GM23338 (cell line): Measurements from ENCODE around the gene DUS2. TPM values are rescaled to one million over a fixed set of nuclear protein-coding genes. Genes with fewer than 3 reads are reported as not detected.

ENCODE experiments used
- ATAC-seq: fragments of 200-7000 bp; cut with Tn5 transposase; 3 replicates; pipeline ENCODE4 v1.9.1; 2020
- DNase-seq: peaks from one replicate; pipeline ENCODE4 v3.0.0-alpha.2; 2015; ENCODE audit warnings: low spot score
- H2AFZ ChIP-seq: fragments of 200-600 bp; sonication (generic); 2 replicates; pipeline ENCODE4 v1.8.0; 2016; ENCODE audit warnings: antibody characterized with exemption, mild to moderate bottlenecking, moderate library complexity
- H3F3A ChIP-seq: fragments of 200-600 bp; sonication (generic); replicated peaks from 2 replicates; pipeline ENCODE4 v1.8.0; 2017; ENCODE audit warnings: antibody characterized with exemption, mixed run types, low read depth
- H3K27ac ChIP-seq: fragments of 200-600 bp; sonication (generic); 2 replicates; pipeline ENCODE4 v1.6.1; 2016; ENCODE audit warnings: low read depth
- H3K27me3 ChIP-seq: fragments of 200-600 bp; sonication (generic); 2 replicates; pipeline ENCODE4 v1.8.0; 2016; ENCODE audit warnings: mild to moderate bottlenecking, mixed run types, moderate library complexity; ENCODE audit not compliant: insufficient read depth
- H3K36me3 ChIP-seq: fragments of 200-600 bp; sonication (generic); 2 replicates; pipeline ENCODE4 v1.8.0; 2016; ENCODE audit warnings: mild to moderate bottlenecking; ENCODE audit not compliant: insufficient read depth
- H3K4me1 ChIP-seq: fragments of 200-600 bp; sonication (generic); 2 replicates; pipeline ENCODE4 v1.8.0; 2016; ENCODE audit warnings: mild to moderate bottlenecking, moderate library complexity; ENCODE audit not compliant: insufficient read depth
- H3K4me2 ChIP-seq: fragments of 200-600 bp; sonication (generic); 2 replicates; pipeline ENCODE4 v1.7.1; 2017; ENCODE audit warnings: mixed run types
- H3K4me3 ChIP-seq: fragments of 200-600 bp; sonication (generic); 2 replicates; pipeline ENCODE4 v1.6.1; 2016; ENCODE audit warnings: mixed run types
- H3K79me2 ChIP-seq: fragments of 200-600 bp; sonication (generic); replicated peaks from 2 replicates; pipeline ENCODE4 v1.8.0; 2017; ENCODE audit warnings: mild to moderate bottlenecking; ENCODE audit not compliant: insufficient read depth
- H3K9me2 ChIP-seq: fragments of 200-600 bp; sonication (generic); 2 replicates; pipeline ENCODE4 v1.8.0; 2017; ENCODE audit not compliant: insufficient read depth
- H4K20me1 ChIP-seq: fragments of 200-600 bp; sonication (generic); replicated peaks from 2 replicates; pipeline ENCODE4 v1.8.0; 2017; ENCODE audit warnings: mild to moderate bottlenecking; ENCODE audit not compliant: insufficient read depth
- H3K27ac Mint-ChIP-seq: 2 replicates; pipeline ENCODE4 v1.8.0; 2020; ENCODE audit warnings: inconsistent platforms, mild to moderate bottlenecking, moderate library complexity, mixed read lengths
- H3K27me3 Mint-ChIP-seq: 3 replicates; pipeline ENCODE4 v1.8.0; 2022; ENCODE audit warnings: low read depth, mild to moderate bottlenecking, moderate library complexity, mixed read lengths, inconsistent platforms; ENCODE audit not compliant: insufficient read depth, poor library complexity
- H3K36me3 Mint-ChIP-seq: 3 replicates; pipeline ENCODE4 v1.8.0; 2021; ENCODE audit warnings: low read depth, mild to moderate bottlenecking, inconsistent platforms, moderate library complexity, mixed read lengths
- H3K4me1 Mint-ChIP-seq: 3 replicates; pipeline ENCODE4 v1.8.0; 2020; ENCODE audit warnings: mild to moderate bottlenecking, inconsistent platforms, mixed read lengths
- H3K4me3 Mint-ChIP-seq: 3 replicates; pipeline ENCODE4 v1.8.0; 2021; ENCODE audit warnings: moderate library complexity, mild to moderate bottlenecking, inconsistent platforms, mixed read lengths
- H3K9me3 Mint-ChIP-seq: 3 replicates; pipeline ENCODE4 v1.8.0; 2020; ENCODE audit warnings: moderate library complexity, mild to moderate bottlenecking, inconsistent platforms, mixed read lengths
- CREB1 ChIP-seq: fragments of 250-450 bp; sonication (Bioruptor Pico); IDR thresholded peaks from 2 replicates; pipeline ENCODE4 v1.5.0; 2020; ENCODE audit warnings: low read depth, mild to moderate bottlenecking, moderate library complexity
- EZH2 ChIP-seq: fragments of 200-600 bp; sonication (generic); IDR thresholded peaks from one replicate; pipeline ENCODE4 v1.8.0; 2017; ENCODE audit warnings: antibody characterized with exemption, mild to moderate bottlenecking, low read depth; ENCODE audit not compliant: unreplicated experiment
- EZH2phosphoT487 ChIP-seq: fragments of 200-600 bp; sonication (generic); IDR thresholded peaks from one replicate; pipeline ENCODE4 v1.8.1; 2018; ENCODE audit warnings: antibody characterized with exemption; ENCODE audit not compliant: unreplicated experiment
- REST ChIP-seq: IDR thresholded peaks from one replicate; pipeline ENCODE4 v1.6.1; 2018; ENCODE audit warnings: antibody characterized with exemption; ENCODE audit not compliant: unreplicated experiment
- ZNF114 ChIP-seq: fragments of 250-450 bp; sonication (Bioruptor Pico); IDR thresholded peaks from 2 replicates; pipeline ENCODE4 v1.5.0; 2020; ENCODE audit warnings: mild to moderate bottlenecking, moderate library complexity
- ZNF331 ChIP-seq: fragments of 250-450 bp; sonication (Bioruptor Pico); IDR thresholded peaks from 2 replicates; pipeline ENCODE4 v1.5.0; 2020; ENCODE audit warnings: low read depth, mild to moderate bottlenecking, moderate library complexity
- polyA plus RNA-seq: library from polyadenylated mRNA; unstranded; fragments of >200 nt; fragmentation: Nextera tagmentation; extraction: Ambion mirVana; gene quantifications from 2 replicates; pipeline ENCODE4 v1.2.1, GENCODE V29; 2016
- total RNA-seq: library from RNA; depleted of rRNA; stranded (reverse); fragments of >200 nt; shearing (Covaris generic); gene quantifications from 2 replicates; pipeline ENCODE4 v1.2.3, GENCODE V29; 2014
- TF ChIP-seq, protein P1 (sequence below): fragments of 250-450 bp; sonication (Bioruptor Pico); IDR thresholded peaks from 2 replicates; pipeline ENCODE4 v1.5.0; 2020; ENCODE audit warnings: mild to moderate bottlenecking, moderate library complexity

Gene DUS2
- total and polyA plus RNA-seq, 2 experiments from 2014 or later: 13.3 to 26.4 TPM

DNA sequence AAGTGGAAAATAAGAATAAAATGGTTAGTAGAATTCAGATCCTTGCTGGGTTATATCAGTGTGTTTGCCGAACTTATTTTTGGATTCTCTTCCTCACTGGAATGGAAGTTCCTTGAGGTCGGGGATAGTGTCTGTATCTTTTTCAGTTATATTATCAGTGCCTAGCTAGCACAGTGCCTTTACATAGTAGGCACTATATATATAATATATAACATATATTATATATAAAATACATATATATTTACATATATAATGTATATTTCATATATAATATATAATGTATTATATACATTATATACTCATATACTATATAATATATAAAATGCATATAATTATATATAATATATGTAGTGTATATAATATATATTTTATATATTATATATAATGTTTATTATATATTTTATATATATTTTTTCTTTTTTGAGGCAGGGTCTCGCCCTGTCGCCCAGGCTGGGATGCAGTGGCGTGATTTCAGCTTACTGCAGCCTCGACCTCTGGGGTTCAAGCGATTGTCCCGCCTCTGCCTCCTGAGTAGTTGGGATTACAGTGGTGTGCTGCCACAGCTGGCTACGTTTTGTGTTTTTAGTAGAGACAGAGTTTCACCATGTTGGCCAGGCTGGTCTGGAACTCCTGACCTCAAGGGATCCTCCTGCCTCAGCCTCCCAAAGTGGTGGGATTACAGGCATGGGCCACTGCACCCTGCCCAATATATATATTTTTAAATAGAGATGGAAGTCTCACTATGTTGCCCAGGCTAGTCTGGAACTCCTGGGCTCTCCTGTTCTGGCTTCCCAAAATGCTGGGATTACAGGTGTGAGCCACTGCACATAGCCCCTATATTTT, 65.3 kb downstream of the DUS2 start:
- H3K27ac Mint-ChIP-seq: no peak overlapping the region
- H3K9me3 Mint-ChIP-seq: no peaks in the 10 kb centered on the region
- no peaks in the 10 kb centered on the region; the same call in 2 of the 3 replicates for H3K36me3 Mint-ChIP-seq
- peaks cover 32% of the 10 kb centered on the region for H4K20me1 ChIP-seq
- DNase-seq (no peak), ATAC-seq (no peak)
- H3K9me2 ChIP-seq: no peaks in the 10 kb centered on the region
- H3K27ac ChIP-seq: no peak overlapping the region
- H3K36me3 ChIP-seq: no peaks in the 10 kb centered on the region
- H3K79me2 ChIP-seq: peaks cover 77% of the 10 kb centered on the region
- peaks cover 9% of the 10 kb centered on the region for H3F3A ChIP-seq
- no peak overlapping the region for H3K4me3 ChIP-seq
- H3K27me3 Mint-ChIP-seq: peaks cover 3% of the 10 kb centered on the region
- H3K4me1 Mint-ChIP-seq: peaks cover 33% of the 10 kb centered on the region
- no peak overlapping the region for H2AFZ ChIP-seq
- TF ChIP-seq EZH2: no peak
- TF ChIP-seq, protein P1, sequence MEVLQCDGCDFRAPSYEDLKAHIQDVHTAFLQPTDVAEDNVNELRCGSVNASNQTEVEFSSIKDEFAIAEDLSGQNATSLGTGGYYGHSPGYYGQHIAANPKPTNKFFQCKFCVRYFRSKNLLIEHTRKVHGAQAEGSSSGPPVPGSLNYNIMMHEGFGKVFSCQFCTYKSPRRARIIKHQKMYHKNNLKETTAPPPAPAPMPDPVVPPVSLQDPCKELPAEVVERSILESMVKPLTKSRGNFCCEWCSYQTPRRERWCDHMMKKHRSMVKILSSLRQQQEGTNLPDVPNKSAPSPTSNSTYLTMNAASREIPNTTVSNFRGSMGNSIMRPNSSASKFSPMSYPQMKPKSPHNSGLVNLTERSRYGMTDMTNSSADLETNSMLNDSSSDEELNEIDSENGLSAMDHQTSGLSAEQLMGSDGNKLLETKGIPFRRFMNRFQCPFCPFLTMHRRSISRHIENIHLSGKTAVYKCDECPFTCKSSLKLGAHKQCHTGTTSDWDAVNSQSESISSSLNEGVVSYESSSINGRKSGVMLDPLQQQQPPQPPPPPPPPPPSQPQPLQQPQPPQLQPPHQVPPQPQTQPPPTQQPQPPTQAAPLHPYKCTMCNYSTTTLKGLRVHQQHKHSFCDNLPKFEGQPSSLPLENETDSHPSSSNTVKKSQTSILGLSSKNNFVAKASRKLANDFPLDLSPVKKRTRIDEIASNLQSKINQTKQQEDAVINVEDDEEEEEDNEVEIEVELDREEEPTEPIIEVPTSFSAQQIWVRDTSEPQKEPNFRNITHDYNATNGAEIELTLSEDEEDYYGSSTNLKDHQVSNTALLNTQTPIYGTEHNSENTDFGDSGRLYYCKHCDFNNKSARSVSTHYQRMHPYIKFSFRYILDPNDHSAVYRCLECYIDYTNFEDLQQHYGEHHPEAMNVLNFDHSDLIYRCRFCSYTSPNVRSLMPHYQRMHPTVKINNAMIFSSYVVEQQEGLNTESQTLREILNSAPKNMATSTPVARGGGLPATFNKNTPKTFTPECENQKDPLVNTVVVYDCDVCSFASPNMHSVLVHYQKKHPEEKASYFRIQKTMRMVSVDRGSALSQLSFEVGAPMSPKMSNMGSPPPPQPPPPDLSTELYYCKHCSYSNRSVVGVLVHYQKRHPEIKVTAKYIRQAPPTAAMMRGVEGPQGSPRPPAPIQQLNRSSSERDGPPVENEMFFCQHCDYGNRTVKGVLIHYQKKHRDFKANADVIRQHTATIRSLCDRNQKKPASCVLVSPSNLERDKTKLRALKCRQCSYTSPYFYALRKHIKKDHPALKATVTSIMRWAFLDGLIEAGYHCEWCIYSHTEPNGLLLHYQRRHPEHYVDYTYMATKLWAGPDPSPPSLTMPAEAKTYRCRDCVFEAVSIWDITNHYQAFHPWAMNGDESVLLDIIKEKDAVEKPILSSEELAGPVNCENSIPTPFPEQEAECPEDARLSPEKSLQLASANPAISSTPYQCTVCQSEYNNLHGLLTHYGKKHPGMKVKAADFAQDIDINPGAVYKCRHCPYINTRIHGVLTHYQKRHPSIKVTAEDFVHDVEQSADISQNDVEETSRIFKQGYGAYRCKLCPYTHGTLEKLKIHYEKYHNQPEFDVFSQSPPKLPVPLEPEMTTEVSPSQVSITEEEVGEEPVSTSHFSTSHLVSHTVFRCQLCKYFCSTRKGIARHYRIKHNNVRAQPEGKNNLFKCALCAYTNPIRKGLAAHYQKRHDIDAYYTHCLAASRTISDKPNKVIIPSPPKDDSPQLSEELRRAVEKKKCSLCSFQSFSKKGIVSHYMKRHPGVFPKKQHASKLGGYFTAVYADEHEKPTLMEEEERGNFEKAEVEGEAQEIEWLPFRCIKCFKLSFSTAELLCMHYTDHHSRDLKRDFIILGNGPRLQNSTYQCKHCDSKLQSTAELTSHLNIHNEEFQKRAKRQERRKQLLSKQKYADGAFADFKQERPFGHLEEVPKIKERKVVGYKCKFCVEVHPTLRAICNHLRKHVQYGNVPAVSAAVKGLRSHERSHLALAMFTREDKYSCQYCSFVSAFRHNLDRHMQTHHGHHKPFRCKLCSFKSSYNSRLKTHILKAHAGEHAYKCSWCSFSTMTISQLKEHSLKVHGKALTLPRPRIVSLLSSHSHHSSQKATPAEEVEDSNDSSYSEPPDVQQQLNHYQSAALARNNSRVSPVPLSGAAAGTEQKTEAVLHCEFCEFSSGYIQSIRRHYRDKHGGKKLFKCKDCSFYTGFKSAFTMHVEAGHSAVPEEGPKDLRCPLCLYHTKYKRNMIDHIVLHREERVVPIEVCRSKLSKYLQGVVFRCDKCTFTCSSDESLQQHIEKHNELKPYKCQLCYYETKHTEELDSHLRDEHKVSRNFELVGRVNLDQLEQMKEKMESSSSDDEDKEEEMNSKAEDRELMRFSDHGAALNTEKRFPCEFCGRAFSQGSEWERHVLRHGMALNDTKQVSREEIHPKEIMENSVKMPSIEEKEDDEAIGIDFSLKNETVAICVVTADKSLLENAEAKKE (CRISPR knock-in tag): no peak
- no peak overlapping the region for H3K4me3 Mint-ChIP-seq
- H3K4me2 ChIP-seq: no peak overlapping the region
- peaks cover 21% of the 10 kb centered on the region for H3K4me1 ChIP-seq
- no peaks in the 10 kb centered on the region for H3K27me3 ChIP-seq

DNA sequence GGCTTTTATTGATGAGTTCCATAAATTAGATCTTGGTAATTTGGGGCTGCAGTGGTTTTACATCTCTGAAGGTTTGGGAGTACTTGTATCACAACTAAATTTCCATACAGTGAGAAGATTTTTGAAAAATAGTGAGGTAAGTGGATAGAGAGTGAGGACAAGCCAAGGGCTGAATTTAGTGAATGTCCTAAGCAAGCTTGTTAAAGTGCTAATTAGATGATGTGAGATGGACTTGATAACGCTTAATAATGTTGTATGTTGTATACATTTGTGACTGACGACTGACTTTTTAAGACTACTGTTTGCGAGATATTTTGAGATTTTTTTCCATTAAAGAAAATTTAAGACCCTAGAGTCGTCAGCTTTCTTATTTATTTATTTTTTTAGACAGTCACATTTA, 66.0 kb downstream of the DUS2 start:
- DNase-seq (no peak), ATAC-seq (no peak)
- Mint-ChIP-seq H3K4me3 (no peak overlapping the region), H3K27me3 (peaks cover 3% of the 10 kb centered on the region), H3K4me1 (peaks cover 29% of the 10 kb centered on the region), H3K36me3 (no peaks in the 10 kb centered on the region; the same call in 2 of the 3 replicates), H3K27ac (no peak overlapping the region), H3K9me3 (no peaks in the 10 kb centered on the region)
- no peak overlapping the region for H3K4me2 ChIP-seq
- peaks cover 84% of the 10 kb centered on the region for H3K79me2 ChIP-seq
- TF ChIP-seq ZNF114 (CRISPR knock-in tag) (no peak), CREB1 (CRISPR knock-in tag) (no peak), REST (no peak), ZNF331 (CRISPR knock-in tag) (no peak), EZH2phosphoT487 (no peak)
- H3K27me3 ChIP-seq: no peaks in the 10 kb centered on the region
- H3K27ac ChIP-seq: no peak overlapping the region
- no peaks in the 10 kb centered on the region for H3K9me2 ChIP-seq
- H3K4me3 ChIP-seq: no peak overlapping the region
- H2AFZ ChIP-seq: no peak overlapping the region
- H3K36me3 ChIP-seq: no peaks in the 10 kb centered on the region
- H3K4me1 ChIP-seq: peaks cover 18% of the 10 kb centered on the region
- peaks cover 37% of the 10 kb centered on the region for H4K20me1 ChIP-seq
- peaks cover 2% of the 10 kb centered on the region for H3F3A ChIP-seq
